Measurements from ENCODE around the gene CDH1. TPM values are rescaled to one million over a fixed set of nuclear protein-coding genes. Genes with fewer than 3 reads are reported as not detected.

Gene CDH1
- total RNA-seq, 2 experiments from 2014 or later, result 0.31 to 0.49 TPM

- CTCF ChIA-PET, result no interaction called here
Measured at GRCh38 chr16:68860978-68861892, 124.1 kb downstream of the CDH1 start.

GRCh38 chr16:68866933-68867332 is 129.8 kb downstream of the CDH1 start:
- Mint-ChIP-seq H3K4me3 (no peak overlapping the region), H3K27ac (no peak overlapping the region), H3K4me1 (ENCODE audit: low read depth) (no peaks in the 10 kb centered on the region), H3K27me3 (no peaks in the 10 kb centered on the region), H3K36me3 (ENCODE audit: low read depth) (peaks cover 78% of the 10 kb centered on the region), H3K9me3 (no peaks in the 10 kb centered on the region)
- intact Hi-C loops (cut with DNase I, micrococcal nuclease), result no loop called here
- ChIA-PET POLR2A (no interaction called here), CTCF (interaction anchor here (1.4 kb wide), 1 partner anchor 20 kb away, joined by 4 read pairs; no protein-coding TSS in a partner anchor)
- no peak for TF ChIP-seq CTCF (IDR thresholded peaks at IDR 0.05)
- H3K36me3 ChIP-seq (ENCODE audit: insufficient read depth, low read length), result peaks cover 36% of the 10 kb centered on the region
- H3K4me3 ChIP-seq (ENCODE audit: low read length), result no peak overlapping the region
- ATAC-seq (ENCODE audit: poor library complexity) (no peak), DNase-seq (no peak)
- no peaks in the 10 kb centered on the region for H3K27me3 ChIP-seq (ENCODE audit: control insufficient read depth in 1 of 2, insufficient read depth in 2 of 2, low read length in 2 of 2)
- H3K4me1 ChIP-seq (ENCODE audit: insufficient read depth, low read length), result no peaks in the 10 kb centered on the region
- H3K9me3 ChIP-seq (ENCODE audit: control insufficient read depth in 1 of 2, insufficient read depth in 1 of 2, low read length in 2 of 2), result no peaks in the 10 kb centered on the region
- H3K27ac ChIP-seq (ENCODE audit: low read depth in 1 of 2, low read length in 2 of 2), result no peak overlapping the region

More at GRCh38 chr16:68860978-68861892, 124.1 kb downstream of the CDH1 start:
- Mint-ChIP-seq H3K36me3 (ENCODE audit: low read depth) (peaks cover 68% of the 10 kb centered on the region), H3K9me3 (no peaks in the 10 kb centered on the region), H3K27me3 (no peaks in the 10 kb centered on the region), H3K4me3 (no peak overlapping the region), H3K4me1 (ENCODE audit: low read depth) (peaks cover 9% of the 10 kb centered on the region), H3K27ac (no peak overlapping the region)
- H3K4me1 ChIP-seq (ENCODE audit: insufficient read depth, low read length), result no peaks in the 10 kb centered on the region
- H3K4me3 ChIP-seq (ENCODE audit: low read length), result no peak overlapping the region
- H3K9me3 ChIP-seq (ENCODE audit: control insufficient read depth in 1 of 2, insufficient read depth in 1 of 2, low read length in 2 of 2), result no peaks in the 10 kb centered on the region
- ATAC-seq (ENCODE audit: poor library complexity) (no peak), DNase-seq (no peak)
- peaks cover 41% of the 10 kb centered on the region for H3K36me3 ChIP-seq (ENCODE audit: insufficient read depth, low read length)
- POLR2A ChIA-PET, result no interaction called here
- intact Hi-C loops (cut with DNase I, micrococcal nuclease), result no loop called here
- H3K27ac ChIP-seq (ENCODE audit: low read depth in 1 of 2, low read length in 2 of 2), result no peak overlapping the region
- TF ChIP-seq CTCF (IDR thresholded peaks at IDR 0.05), result no peak
- H3K27me3 ChIP-seq (ENCODE audit: control insufficient read depth in 1 of 2, insufficient read depth in 2 of 2, low read length in 2 of 2), result no peaks in the 10 kb centered on the region

GRCh38 chr16:68869492-68870088 is 132.5 kb downstream of the CDH1 start:
- no peak for TF ChIP-seq CTCF (IDR thresholded peaks at IDR 0.05)
- Mint-ChIP-seq H3K27ac (no peak overlapping the region), H3K27me3 (no peaks in the 10 kb centered on the region), H3K4me1 (ENCODE audit: low read depth) (no peaks in the 10 kb centered on the region), H3K36me3 (ENCODE audit: low read depth) (peaks cover 81% of the 10 kb centered on the region), H3K4me3 (no peak overlapping the region), H3K9me3 (no peaks in the 10 kb centered on the region)
- H3K4me1 ChIP-seq (ENCODE audit: insufficient read depth, low read length), result no peaks in the 10 kb centered on the region
- intact Hi-C loops (cut with DNase I, micrococcal nuclease), result no loop called here
- H3K36me3 ChIP-seq (ENCODE audit: insufficient read depth, low read length), result peaks cover 38% of the 10 kb centered on the region
- no peaks in the 10 kb centered on the region for H3K9me3 ChIP-seq (ENCODE audit: control insufficient read depth in 1 of 2, insufficient read depth in 1 of 2, low read length in 2 of 2)
- no peak overlapping the region for H3K4me3 ChIP-seq (ENCODE audit: low read length)
- no peak overlapping the region for H3K27ac ChIP-seq (ENCODE audit: low read depth in 1 of 2, low read length in 2 of 2)
- DNase-seq (no peak), ATAC-seq (ENCODE audit: poor library complexity) (no peak)
- POLR2A ChIA-PET, result no interaction called here
- H3K27me3 ChIP-seq (ENCODE audit: control insufficient read depth in 1 of 2, insufficient read depth in 2 of 2, low read length in 2 of 2), result no peaks in the 10 kb centered on the region
- CTCF ChIA-PET, result no interaction called here
